Measurements from ENCODE around the gene N4BP3.

N4BP3 gene

DNA sequence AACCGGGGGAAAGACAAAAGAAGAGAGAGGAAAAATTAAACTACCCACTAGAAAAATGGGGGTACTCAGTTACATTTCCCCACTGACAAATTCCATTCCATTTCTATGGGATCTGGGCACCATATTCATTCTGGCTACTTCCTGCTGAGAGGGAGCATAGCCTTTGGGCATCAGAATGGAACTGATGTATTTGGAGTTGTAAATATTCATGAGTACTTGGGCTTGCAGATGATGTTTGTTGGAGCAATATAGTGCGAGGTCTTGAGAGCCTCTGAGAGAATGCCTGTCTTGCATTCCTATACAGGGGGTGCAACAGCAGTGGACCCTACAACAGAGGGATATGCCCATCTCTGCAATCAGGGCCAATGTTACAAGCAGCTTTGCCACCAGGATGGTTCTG is 57.1 kb downstream of the N4BP3 start:
- TF ChIP-seq, protein P1, sequence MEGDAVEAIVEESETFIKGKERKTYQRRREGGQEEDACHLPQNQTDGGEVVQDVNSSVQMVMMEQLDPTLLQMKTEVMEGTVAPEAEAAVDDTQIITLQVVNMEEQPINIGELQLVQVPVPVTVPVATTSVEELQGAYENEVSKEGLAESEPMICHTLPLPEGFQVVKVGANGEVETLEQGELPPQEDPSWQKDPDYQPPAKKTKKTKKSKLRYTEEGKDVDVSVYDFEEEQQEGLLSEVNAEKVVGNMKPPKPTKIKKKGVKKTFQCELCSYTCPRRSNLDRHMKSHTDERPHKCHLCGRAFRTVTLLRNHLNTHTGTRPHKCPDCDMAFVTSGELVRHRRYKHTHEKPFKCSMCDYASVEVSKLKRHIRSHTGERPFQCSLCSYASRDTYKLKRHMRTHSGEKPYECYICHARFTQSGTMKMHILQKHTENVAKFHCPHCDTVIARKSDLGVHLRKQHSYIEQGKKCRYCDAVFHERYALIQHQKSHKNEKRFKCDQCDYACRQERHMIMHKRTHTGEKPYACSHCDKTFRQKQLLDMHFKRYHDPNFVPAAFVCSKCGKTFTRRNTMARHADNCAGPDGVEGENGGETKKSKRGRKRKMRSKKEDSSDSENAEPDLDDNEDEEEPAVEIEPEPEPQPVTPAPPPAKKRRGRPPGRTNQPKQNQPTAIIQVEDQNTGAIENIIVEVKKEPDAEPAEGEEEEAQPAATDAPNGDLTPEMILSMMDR (IDR thresholded peaks at IDR 0.05; ENCODE audit: low read depth, low read length, missing control alignments) = no peak
- no peak overlapping the region for H3K4me3 ChIP-seq (replicated peaks; ENCODE audit: low read depth, low read length)
- DNase-seq (ENCODE audit: extremely low read depth, low read depth) = no peak

DNA sequence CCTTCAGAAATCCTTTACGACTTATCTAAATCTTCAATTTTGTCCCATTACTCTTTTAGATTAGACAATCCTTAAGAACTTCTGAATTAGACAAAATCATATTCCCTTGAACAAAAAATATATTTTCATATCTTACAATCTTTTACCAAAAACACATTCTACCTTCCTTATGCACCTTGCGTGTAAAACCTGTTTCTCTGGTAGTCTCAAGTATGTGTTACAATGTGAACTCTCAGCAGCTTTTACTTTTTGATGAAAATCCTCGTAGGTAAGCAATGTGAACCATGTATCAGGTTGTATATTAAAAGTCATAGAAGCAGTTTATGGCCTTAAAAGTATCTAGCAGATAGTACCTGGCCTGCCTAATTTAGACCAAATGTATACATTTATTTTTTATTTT is 61.1 kb downstream of the N4BP3 start:
- TF ChIP-seq, protein P1 (IDR thresholded peaks at IDR 0.05; ENCODE audit: low read depth, low read length, missing control alignments) = no peak
- DNase-seq (ENCODE audit: extremely low read depth, low read depth) = no peak

More for the DNA sequence above, 61.1 kb downstream of the N4BP3 start:
- no peak overlapping the region for H3K4me3 ChIP-seq (replicated peaks; ENCODE audit: low read depth, low read length)

Measured in HFF-Myc (cell line).